GM23338 (cell line): ENCODE results near the gene RBPMS2. TPM values are rescaled to one million over a fixed set of nuclear protein-coding genes. Genes with fewer than 3 reads are reported as not detected.

Experiments used
- ATAC-seq: fragments of 200-7000 bp; cut with Tn5 transposase; 3 replicates; pipeline ENCODE4 v1.9.1; 2020
- DNase-seq: peaks from one replicate; pipeline ENCODE4 v3.0.0-alpha.2; 2015; ENCODE audit warnings: low spot score
- H2AFZ ChIP-seq: fragments of 200-600 bp; sonication (generic); 2 replicates; pipeline ENCODE4 v1.8.0; 2016; ENCODE audit warnings: antibody characterized with exemption, mild to moderate bottlenecking, moderate library complexity
- H3F3A ChIP-seq: fragments of 200-600 bp; sonication (generic); replicated peaks from 2 replicates; pipeline ENCODE4 v1.8.0; 2017; ENCODE audit warnings: antibody characterized with exemption, mixed run types, low read depth
- H3K27ac ChIP-seq: fragments of 200-600 bp; sonication (generic); 2 replicates; pipeline ENCODE4 v1.6.1; 2016; ENCODE audit warnings: low read depth
- H3K27me3 ChIP-seq: fragments of 200-600 bp; sonication (generic); 2 replicates; pipeline ENCODE4 v1.8.0; 2016; ENCODE audit warnings: mild to moderate bottlenecking, mixed run types, moderate library complexity; ENCODE audit not compliant: insufficient read depth
- H3K36me3 ChIP-seq: fragments of 200-600 bp; sonication (generic); 2 replicates; pipeline ENCODE4 v1.8.0; 2016; ENCODE audit warnings: mild to moderate bottlenecking; ENCODE audit not compliant: insufficient read depth
- H3K4me1 ChIP-seq: fragments of 200-600 bp; sonication (generic); 2 replicates; pipeline ENCODE4 v1.8.0; 2016; ENCODE audit warnings: mild to moderate bottlenecking, moderate library complexity; ENCODE audit not compliant: insufficient read depth
- H3K4me2 ChIP-seq: fragments of 200-600 bp; sonication (generic); 2 replicates; pipeline ENCODE4 v1.7.1; 2017; ENCODE audit warnings: mixed run types
- H3K4me3 ChIP-seq: fragments of 200-600 bp; sonication (generic); 2 replicates; pipeline ENCODE4 v1.6.1; 2016; ENCODE audit warnings: mixed run types
- H3K79me2 ChIP-seq: fragments of 200-600 bp; sonication (generic); replicated peaks from 2 replicates; pipeline ENCODE4 v1.8.0; 2017; ENCODE audit warnings: mild to moderate bottlenecking; ENCODE audit not compliant: insufficient read depth
- H3K9me2 ChIP-seq: fragments of 200-600 bp; sonication (generic); 2 replicates; pipeline ENCODE4 v1.8.0; 2017; ENCODE audit not compliant: insufficient read depth
- H4K20me1 ChIP-seq: fragments of 200-600 bp; sonication (generic); replicated peaks from 2 replicates; pipeline ENCODE4 v1.8.0; 2017; ENCODE audit warnings: mild to moderate bottlenecking; ENCODE audit not compliant: insufficient read depth
- H3K27ac Mint-ChIP-seq: 2 replicates; pipeline ENCODE4 v1.8.0; 2020; ENCODE audit warnings: inconsistent platforms, mild to moderate bottlenecking, moderate library complexity, mixed read lengths
- H3K27me3 Mint-ChIP-seq: 3 replicates; pipeline ENCODE4 v1.8.0; 2022; ENCODE audit warnings: low read depth, mild to moderate bottlenecking, moderate library complexity, mixed read lengths, inconsistent platforms; ENCODE audit not compliant: insufficient read depth, poor library complexity
- H3K36me3 Mint-ChIP-seq: 3 replicates; pipeline ENCODE4 v1.8.0; 2021; ENCODE audit warnings: low read depth, mild to moderate bottlenecking, inconsistent platforms, moderate library complexity, mixed read lengths
- H3K4me1 Mint-ChIP-seq: 3 replicates; pipeline ENCODE4 v1.8.0; 2020; ENCODE audit warnings: mild to moderate bottlenecking, inconsistent platforms, mixed read lengths
- H3K4me3 Mint-ChIP-seq: 3 replicates; pipeline ENCODE4 v1.8.0; 2021; ENCODE audit warnings: moderate library complexity, mild to moderate bottlenecking, inconsistent platforms, mixed read lengths
- H3K9me3 Mint-ChIP-seq: 3 replicates; pipeline ENCODE4 v1.8.0; 2020; ENCODE audit warnings: moderate library complexity, mild to moderate bottlenecking, inconsistent platforms, mixed read lengths
- CREB1 ChIP-seq: fragments of 250-450 bp; sonication (Bioruptor Pico); IDR thresholded peaks from 2 replicates; pipeline ENCODE4 v1.5.0; 2020; ENCODE audit warnings: low read depth, mild to moderate bottlenecking, moderate library complexity
- ETS1 ChIP-seq: IDR thresholded peaks from 2 replicates; pipeline ENCODE4 v1.6.1; 2016; ENCODE audit warnings: antibody characterized with exemption
- JUNB ChIP-seq: IDR thresholded peaks from one replicate; pipeline ENCODE4 v1.6.1; 2016; ENCODE audit warnings: antibody characterized with exemption; ENCODE audit not compliant: unreplicated experiment
- NANOG ChIP-seq: IDR thresholded peaks from 2 replicates; pipeline ENCODE4 v1.6.1; 2016; ENCODE audit warnings: antibody characterized with exemption, borderline replicate concordance
- POLR2AphosphoS5 ChIP-seq: IDR thresholded peaks from 2 replicates; pipeline ENCODE4 v1.6.1; 2016; ENCODE audit warnings: antibody characterized with exemption, low read depth
- ZNF114 ChIP-seq: fragments of 250-450 bp; sonication (Bioruptor Pico); IDR thresholded peaks from 2 replicates; pipeline ENCODE4 v1.5.0; 2020; ENCODE audit warnings: mild to moderate bottlenecking, moderate library complexity
- ZNF462 ChIP-seq: fragments of 250-450 bp; sonication (Bioruptor Pico); IDR thresholded peaks from 2 replicates; pipeline ENCODE4 v1.5.0; 2020; ENCODE audit warnings: mild to moderate bottlenecking, moderate library complexity
- polyA plus RNA-seq: library from polyadenylated mRNA; unstranded; fragments of >200 nt; fragmentation: Nextera tagmentation; extraction: Ambion mirVana; gene quantifications from 2 replicates; pipeline ENCODE4 v1.2.1, GENCODE V29; 2016
- total RNA-seq: library from RNA; depleted of rRNA; stranded (reverse); fragments of >200 nt; shearing (Covaris generic); gene quantifications from 2 replicates; pipeline ENCODE4 v1.2.3, GENCODE V29; 2014

The RBPMS2 gene
- total and polyA plus RNA-seq, 2 experiments from 2014 or later = 53.3 to 171 TPM

- no peak for TF ChIP-seq ETS1
Observed at GRCh38 chr15:64779024-64779423, 3.6 kb upstream of the RBPMS2 start (continued).

GRCh38 chr15:64776402-64776786, 1.0 kb upstream of the RBPMS2 start:
- H2AFZ ChIP-seq = no peak overlapping the region
- ATAC-seq (peak; percentile 30), DNase-seq (peak; percentile 64)
- TF ChIP-seq JUNB (no peak), POLR2AphosphoS5 (peak; percentile 64)
- Mint-ChIP-seq H3K27ac (peak overlapping the region; percentile 97), H3K4me1 (peaks cover 46% of the 10 kb centered on the region), H3K4me3 (peak overlapping the region; percentile 91), H3K9me3 (peaks cover 4% of the 10 kb centered on the region; the same call in 2 of the 3 replicates), H3K27me3 (peaks cover 14% of the 10 kb centered on the region), H3K36me3 (peaks cover 24% of the 10 kb centered on the region)
- peaks cover 8% of the 10 kb centered on the region; the same call in 1 of the 2 replicates for H3F3A ChIP-seq
- H3K4me1 ChIP-seq = peaks cover 62% of the 10 kb centered on the region
- no peaks in the 10 kb centered on the region for H3K36me3 ChIP-seq
- H3K9me2 ChIP-seq = no peaks in the 10 kb centered on the region
- peak overlapping the region; percentile 92 for H3K4me3 ChIP-seq
- peak overlapping the region; percentile 98 for H3K4me2 ChIP-seq
- peaks cover 15% of the 10 kb centered on the region for H4K20me1 ChIP-seq
- peak overlapping the region; percentile 99 for H3K27ac ChIP-seq
- peaks cover 73% of the 10 kb centered on the region for H3K79me2 ChIP-seq
- no peaks in the 10 kb centered on the region for H3K27me3 ChIP-seq

- no peaks in the 10 kb centered on the region for H3K36me3 ChIP-seq
- peaks cover 58% of the 10 kb centered on the region for H3K4me1 Mint-ChIP-seq
- no peaks in the 10 kb centered on the region for H3K27me3 ChIP-seq
- peaks cover 14% of the 10 kb centered on the region for H3K27me3 Mint-ChIP-seq
- H3K27ac Mint-ChIP-seq = peak overlapping the region; percentile 98
- peaks cover 4% of the 10 kb centered on the region; the same call in 2 of the 3 replicates for H3K9me3 Mint-ChIP-seq
- peaks cover 8% of the 10 kb centered on the region; the same call in 1 of the 2 replicates for H3F3A ChIP-seq
- DNase-seq = peak; percentile 45
- H3K4me3 Mint-ChIP-seq = peak overlapping the region; percentile 99
- peak overlapping the region; percentile 91 for H3K27ac ChIP-seq
- H3K4me1 ChIP-seq = peaks cover 72% of the 10 kb centered on the region
- peaks cover 31% of the 10 kb centered on the region for H3K36me3 Mint-ChIP-seq
- no peaks in the 10 kb centered on the region for H3K9me2 ChIP-seq
- H3K79me2 ChIP-seq = peaks cover 83% of the 10 kb centered on the region
- H4K20me1 ChIP-seq = peaks cover 31% of the 10 kb centered on the region
- peak; percentile 3; the same call in 2 of the 3 replicates for ATAC-seq
- peak overlapping the region; percentile 100 for H3K4me2 ChIP-seq
- H2AFZ ChIP-seq = no peak overlapping the region
- H3K4me3 ChIP-seq = peak overlapping the region; percentile 98
- TF ChIP-seq CREB1 (CRISPR knock-in tag) (no peak), NANOG (no peak), POLR2AphosphoS5 (no peak; the same call in none of the 2 replicates), JUNB (no peak), ZNF114 (no peak), ZNF462 (CRISPR knock-in tag) (no peak), ETS1 (no peak)
Observed at GRCh38 chr15:64774629-64775493, 528 bp downstream of the RBPMS2 start.
